ENCODE measurements around the gene EFNB3.

DNA sequence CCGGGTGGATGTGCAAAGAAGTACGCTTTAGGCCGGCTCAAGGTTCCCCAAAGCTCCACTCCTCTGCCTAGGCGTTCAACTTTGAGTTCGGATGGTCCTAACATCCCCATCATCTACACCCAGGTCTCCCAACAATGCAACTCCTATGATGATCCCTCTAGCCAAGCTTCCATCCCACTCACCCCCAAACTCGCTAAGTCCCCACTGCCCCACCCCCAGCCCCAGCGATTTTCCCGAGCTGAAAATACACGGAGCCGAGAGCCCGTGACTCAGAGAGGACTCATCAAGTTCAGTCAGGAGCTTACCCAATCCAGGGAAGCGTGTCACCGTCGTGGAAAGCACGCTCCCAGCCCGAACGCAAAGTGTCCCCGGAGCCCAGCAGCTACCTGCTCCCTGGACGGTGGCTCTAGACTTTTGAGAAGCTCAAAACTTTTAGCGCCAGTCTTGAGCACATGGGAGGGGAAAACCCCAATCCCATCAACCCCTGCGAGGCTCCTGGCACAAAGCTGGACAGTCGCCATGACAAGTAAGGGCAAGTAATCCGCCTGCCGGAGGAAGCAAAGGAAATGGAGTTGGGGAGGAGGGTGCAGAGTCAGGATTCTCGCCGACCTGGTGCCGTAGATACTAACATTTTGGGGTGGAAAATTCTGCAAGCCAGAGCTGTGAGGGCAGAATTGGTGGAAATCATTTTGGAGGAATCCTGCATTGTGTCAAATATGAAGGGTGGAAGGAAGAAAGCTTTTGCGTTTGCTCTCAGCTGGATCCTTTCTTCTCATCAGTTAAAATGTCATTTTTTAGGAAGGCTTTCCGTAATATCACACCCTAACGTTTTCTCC, 17.7 kb upstream of the EFNB3 start, which contains the start of gene TP53:
- TF ChIP-seq, protein P1, sequence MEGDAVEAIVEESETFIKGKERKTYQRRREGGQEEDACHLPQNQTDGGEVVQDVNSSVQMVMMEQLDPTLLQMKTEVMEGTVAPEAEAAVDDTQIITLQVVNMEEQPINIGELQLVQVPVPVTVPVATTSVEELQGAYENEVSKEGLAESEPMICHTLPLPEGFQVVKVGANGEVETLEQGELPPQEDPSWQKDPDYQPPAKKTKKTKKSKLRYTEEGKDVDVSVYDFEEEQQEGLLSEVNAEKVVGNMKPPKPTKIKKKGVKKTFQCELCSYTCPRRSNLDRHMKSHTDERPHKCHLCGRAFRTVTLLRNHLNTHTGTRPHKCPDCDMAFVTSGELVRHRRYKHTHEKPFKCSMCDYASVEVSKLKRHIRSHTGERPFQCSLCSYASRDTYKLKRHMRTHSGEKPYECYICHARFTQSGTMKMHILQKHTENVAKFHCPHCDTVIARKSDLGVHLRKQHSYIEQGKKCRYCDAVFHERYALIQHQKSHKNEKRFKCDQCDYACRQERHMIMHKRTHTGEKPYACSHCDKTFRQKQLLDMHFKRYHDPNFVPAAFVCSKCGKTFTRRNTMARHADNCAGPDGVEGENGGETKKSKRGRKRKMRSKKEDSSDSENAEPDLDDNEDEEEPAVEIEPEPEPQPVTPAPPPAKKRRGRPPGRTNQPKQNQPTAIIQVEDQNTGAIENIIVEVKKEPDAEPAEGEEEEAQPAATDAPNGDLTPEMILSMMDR (IDR thresholded peaks at IDR 0.05) = no peak
- no peak for TF ChIP-seq EZH2 (IDR thresholded peaks at IDR 0.05)

Data from neural progenitor cell (in vitro differentiated cells).